KMS-11 (cell line): Measurements from ENCODE around the gene ETFB.

ENCODE experiments used
- H2AFZ ChIP-seq: fragments of 200-600 bp; sonication (generic); 2 replicates; pipeline ENCODE4 v1.6.1; 2016; ENCODE audit warnings: antibody characterized with exemption, mixed run types, low read depth
- H3K27ac ChIP-seq: fragments of 200-600 bp; sonication (generic); 2 replicates; pipeline ENCODE4 v1.6.1; 2016; ENCODE audit warnings: mild to moderate bottlenecking, mixed run types
- H3K27me3 ChIP-seq: fragments of 200-600 bp; sonication (generic); 2 replicates; pipeline ENCODE4 v1.6.1; 2017; ENCODE audit warnings: mild to moderate bottlenecking, low read depth, mixed run types, moderate library complexity; ENCODE audit not compliant: insufficient read depth
- H3K36me3 ChIP-seq: fragments of 200-600 bp; sonication (generic); 2 replicates; pipeline ENCODE4 v1.6.1; 2017; ENCODE audit warnings: mild to moderate bottlenecking, mixed run types; ENCODE audit not compliant: insufficient read depth
- H3K4me1 ChIP-seq: fragments of 200-600 bp; sonication (generic); 2 replicates; pipeline ENCODE4 v1.6.1; 2016; ENCODE audit warnings: mild to moderate bottlenecking, low read depth, mixed run types; ENCODE audit not compliant: poor library complexity, severe bottlenecking
- H3K4me2 ChIP-seq: fragments of 200-600 bp; sonication (generic); 2 replicates; pipeline ENCODE4 v1.7.0; 2016; ENCODE audit warnings: mild to moderate bottlenecking, mixed run types
- H3K4me3 ChIP-seq: fragments of 200-600 bp; sonication (generic); IDR thresholded peaks from 2 replicates; pipeline ENCODE4 v1.6.1; 2017; ENCODE audit warnings: low read depth, low read length, mixed read lengths; ENCODE audit not compliant: insufficient read depth
- H3K79me2 ChIP-seq: fragments of 200-600 bp; sonication (generic); 2 replicates; pipeline ENCODE4 v1.6.1; 2016; ENCODE audit warnings: low read depth, mixed run types; ENCODE audit not compliant: insufficient read depth
- H3K9ac ChIP-seq: fragments of 200-600 bp; sonication (generic); 2 replicates; pipeline ENCODE4 v1.6.1; 2016; ENCODE audit warnings: mild to moderate bottlenecking, mixed run types
- H4K20me1 ChIP-seq: fragments of 200-600 bp; sonication (generic); 2 replicates; pipeline ENCODE4 v1.6.1; 2016; ENCODE audit warnings: mild to moderate bottlenecking, mixed run types; ENCODE audit not compliant: insufficient read depth
- CTCF ChIP-seq: fragments of 200-600 bp; sonication (generic); conservative IDR thresholded peaks from 2 replicates; pipeline ENCODE4 v1.6.1; 2017; ENCODE audit warnings: low read depth, mild to moderate bottlenecking, antibody characterized with exemption, low read length, moderate library complexity, mixed read lengths

The ETFB gene

GRCh38 chr19:51372021-51372648 lies 5.9 kb upstream of the ETFB start:
- no peaks in the 10 kb centered on the region for H4K20me1 ChIP-seq
- H3K4me2 ChIP-seq = no peak overlapping the region
- H3K4me1 ChIP-seq = no peaks in the 10 kb centered on the region
- no peaks in the 10 kb centered on the region for H3K79me2 ChIP-seq
- H3K9ac ChIP-seq = no peak overlapping the region
- H3K27ac ChIP-seq = no peak overlapping the region
- H3K27me3 ChIP-seq = no peaks in the 10 kb centered on the region
- no peaks in the 10 kb centered on the region for H3K36me3 ChIP-seq
- H2AFZ ChIP-seq = no peak overlapping the region
- TF ChIP-seq CTCF = no peak
- H3K4me3 ChIP-seq = no peak overlapping the region

DNA sequence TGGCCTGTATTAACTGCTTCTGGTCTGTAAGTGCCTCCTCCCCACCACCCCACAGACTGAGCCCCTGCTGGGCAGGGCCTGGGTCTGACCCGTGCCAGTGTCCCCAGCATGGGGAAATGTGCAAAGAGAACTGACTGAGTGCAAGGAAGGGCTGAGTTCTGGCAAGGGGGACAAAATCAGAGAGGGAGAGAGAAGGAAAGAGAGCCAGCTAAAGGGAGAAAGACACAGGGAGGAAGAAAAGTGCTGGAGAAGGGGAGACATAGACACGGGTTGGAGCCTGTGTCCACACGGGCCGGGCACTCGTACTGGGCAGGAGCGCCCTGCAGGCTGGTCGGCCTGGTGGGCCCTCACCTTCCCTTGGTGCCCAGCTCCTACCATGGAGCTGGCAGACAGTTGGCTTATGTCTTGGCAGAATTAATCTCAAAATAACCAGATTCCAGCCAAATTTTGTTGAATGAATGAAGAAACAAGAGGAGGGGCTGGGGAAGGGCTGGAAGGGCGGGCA lies 5.0 kb upstream of the ETFB start:
- Histone ChIP-seq H2AFZ (no peak overlapping the region), H3K9ac (no peak overlapping the region), H3K27me3 (no peaks in the 10 kb centered on the region), H4K20me1 (no peaks in the 10 kb centered on the region), H3K36me3 (no peaks in the 10 kb centered on the region), H3K4me1 (no peaks in the 10 kb centered on the region), H3K27ac (no peak overlapping the region), H3K4me2 (no peak overlapping the region), H3K79me2 (no peaks in the 10 kb centered on the region), H3K4me3 (no peak overlapping the region)
- no peak for TF ChIP-seq CTCF

DNA sequence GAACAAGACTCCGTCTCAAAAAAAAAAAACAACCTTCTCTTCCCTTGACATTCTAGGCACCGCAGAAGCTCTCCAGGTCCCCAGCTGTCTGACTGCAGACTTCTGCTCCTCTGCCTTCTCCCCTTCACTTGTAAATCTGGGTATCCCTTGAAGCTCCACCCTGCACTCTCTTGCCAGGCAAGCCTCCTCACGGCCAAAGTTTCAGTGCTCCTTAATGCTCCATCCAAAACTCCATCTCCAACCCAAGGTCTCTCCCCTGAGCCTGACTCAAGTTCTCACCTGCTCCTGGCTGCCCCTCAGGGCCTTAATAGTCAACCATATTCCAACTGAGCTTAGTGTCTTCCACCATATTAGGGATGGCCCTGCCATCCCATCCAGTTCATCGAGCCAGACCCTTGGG lies 4.0 kb upstream of the ETFB start:
- H3K27ac ChIP-seq = no peak overlapping the region
- no peaks in the 10 kb centered on the region for H3K4me1 ChIP-seq
- no peak for TF ChIP-seq CTCF
- H3K4me2 ChIP-seq = no peak overlapping the region
- H3K79me2 ChIP-seq = no peaks in the 10 kb centered on the region
- H2AFZ ChIP-seq = no peak overlapping the region
- no peaks in the 10 kb centered on the region for H4K20me1 ChIP-seq
- no peaks in the 10 kb centered on the region for H3K27me3 ChIP-seq
- H3K9ac ChIP-seq = no peak overlapping the region
- H3K36me3 ChIP-seq = no peaks in the 10 kb centered on the region
- no peak overlapping the region for H3K4me3 ChIP-seq

DNA sequence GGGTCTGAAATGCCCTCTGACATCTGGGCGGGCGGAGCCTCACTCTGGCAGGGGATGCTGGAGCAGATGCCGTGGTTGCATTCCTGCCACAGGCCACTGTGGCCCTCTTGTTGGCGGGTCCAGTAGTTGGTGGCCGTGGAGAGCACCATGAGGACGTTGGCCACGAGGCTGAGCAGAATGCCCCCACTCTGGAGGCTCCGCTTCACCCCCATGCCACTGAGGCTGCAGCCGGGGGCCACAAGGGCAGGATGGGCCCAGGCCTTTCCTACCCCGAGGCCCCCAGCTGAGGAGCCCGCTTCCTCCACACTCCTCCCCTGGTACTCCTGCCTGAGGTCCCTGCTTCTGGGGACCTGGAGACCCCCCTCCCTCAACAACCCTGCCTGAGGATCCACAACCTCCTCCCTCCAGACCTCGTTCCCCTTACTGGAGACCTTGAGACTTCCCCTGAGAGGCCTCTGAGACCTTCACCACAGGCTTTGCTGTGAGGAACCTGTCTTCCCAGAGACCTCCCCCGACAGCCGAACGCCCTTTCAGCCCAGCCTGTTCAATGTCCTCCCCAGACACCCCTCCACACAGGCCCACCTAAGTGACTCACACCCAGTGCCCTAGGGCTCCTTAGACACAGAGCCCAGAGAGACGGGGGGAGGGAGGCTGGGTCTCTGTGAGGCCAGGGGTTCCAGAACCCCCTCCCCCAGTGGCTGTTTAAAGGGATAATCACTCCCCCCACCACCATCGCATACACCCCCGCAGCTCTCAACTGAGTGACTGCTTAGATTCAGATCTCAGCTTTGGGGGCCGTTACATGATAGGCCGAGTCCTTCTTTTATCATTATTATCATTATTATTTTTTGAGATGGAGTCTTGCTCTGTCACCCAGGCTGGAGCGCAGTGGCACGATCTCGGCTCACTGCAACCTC lies 2.4 kb upstream of the ETFB start, which contains the start of gene CLDND2:
TSS of gene CLDND2 (minus strand) at position 638 of the 917 bp plus-strand sequence. CDS start at position 212, 426 bp downstream.
- Histone ChIP-seq H3K4me1 (no peaks in the 10 kb centered on the region), H3K9ac (no peak within 1 kb of the TSS), H3K4me3 (no peak within 1 kb of the TSS), H3K79me2 (no peaks in the 10 kb centered on the region), H3K27me3 (no peaks in the 10 kb centered on the region), H3K27ac (no peak within 1 kb of the TSS), H2AFZ (no peak within 1 kb of the TSS), H3K36me3 (no peaks in the 10 kb centered on the region), H3K4me2 (no peak within 1 kb of the TSS), H4K20me1 (no peaks in the 10 kb centered on the region)
- TF ChIP-seq CTCF = no peak
